Mesothelial cell of epicardium (in vitro differentiated cells): ENCODE results near the gene SLC6A7. TPM values are rescaled to one million over a fixed set of nuclear protein-coding genes. Genes with fewer than 3 reads are reported as not detected.

Experiments used
- DNase-seq, 2 experiments: peaks; one replicate each; pipeline ENCODE4 v3.0.0; 2021; ENCODE audit warnings: low spot score in 2 of 2; ENCODE audit not compliant: unreplicated experiment in 2 of 2
- H3K27ac Mint-ChIP-seq: 2 replicates; pipeline ENCODE4 v1.8.0; 2021; ENCODE audit warnings: mixed read lengths
- H3K27me3 Mint-ChIP-seq: 2 replicates; pipeline ENCODE4 v1.8.0; 2021; ENCODE audit warnings: low read depth, mixed read lengths
- H3K36me3 Mint-ChIP-seq: 2 replicates; pipeline ENCODE4 v1.8.0; 2021; ENCODE audit warnings: mixed read lengths
- H3K4me1 Mint-ChIP-seq: 2 replicates; pipeline ENCODE4 v1.8.0; 2021; ENCODE audit warnings: mixed read lengths
- H3K4me3 Mint-ChIP-seq: 2 replicates; pipeline ENCODE4 v1.8.0; 2021; ENCODE audit warnings: mild to moderate bottlenecking, moderate library complexity, mixed read lengths
- H3K9me3 Mint-ChIP-seq: 2 replicates; pipeline ENCODE4 v1.8.0; 2021; ENCODE audit warnings: mixed read lengths
- CTCF ChIP-seq: fragments of 200-600 bp; sonication (generic); IDR thresholded peaks from one replicate; pipeline ENCODE4 v1.5.0; 2021; ENCODE audit warnings: antibody characterized with exemption; ENCODE audit not compliant: unreplicated experiment
- total RNA-seq: library from RNA; stranded (reverse); gene quantifications from 3 replicates; pipeline ENCODE4 v1.2.1, GENCODE V29; 2021

Gene SLC6A7
- total RNA-seq, 1 donor from 2014 or later, result not detected

- Mint-ChIP-seq H3K4me1 (peaks cover 6% of the 10 kb centered on the region), H3K27me3 (peaks cover 21% of the 10 kb centered on the region), H3K27ac (no peak overlapping the region), H3K9me3 (no peaks in the 10 kb centered on the region), H3K36me3 (no peaks in the 10 kb centered on the region), H3K4me3 (no peak overlapping the region)
- TF ChIP-seq CTCF, result no peak
- no peak for DNase-seq
Measured at GRCh38 chr5:150184006-150184405, 5.9 kb upstream of the SLC6A7 start.

- Mint-ChIP-seq H3K36me3 (no peaks in the 10 kb centered on the region), H3K4me3 (no peak overlapping the region), H3K27me3 (peaks cover 34% of the 10 kb centered on the region), H3K9me3 (no peaks in the 10 kb centered on the region), H3K27ac (no peak overlapping the region), H3K4me1 (peaks cover 8% of the 10 kb centered on the region)
- DNase-seq, result no peak
- no peak for TF ChIP-seq CTCF
Measured at GRCh38 chr5:150184990-150185912, 4.6 kb upstream of the SLC6A7 start.

- DNase-seq, result no peak
- Mint-ChIP-seq H3K36me3 (no peaks in the 10 kb centered on the region), H3K4me3 (no peak overlapping the region), H3K27ac (no peak overlapping the region), H3K4me1 (peaks cover 8% of the 10 kb centered on the region), H3K27me3 (peaks cover 43% of the 10 kb centered on the region), H3K9me3 (no peaks in the 10 kb centered on the region)
- no peak for TF ChIP-seq CTCF
Measured at GRCh38 chr5:150186137-150186536, 3.7 kb upstream of the SLC6A7 start.

- Mint-ChIP-seq H3K27me3 (peaks cover 50% of the 10 kb centered on the region), H3K36me3 (no peaks in the 10 kb centered on the region), H3K4me1 (peaks cover 8% of the 10 kb centered on the region), H3K9me3 (no peaks in the 10 kb centered on the region), H3K27ac (no peak overlapping the region), H3K4me3 (no peak overlapping the region)
- DNase-seq, result no peak
- TF ChIP-seq CTCF, result no peak
Measured at GRCh38 chr5:150186897-150187296, 3.0 kb upstream of the SLC6A7 start.

- Mint-ChIP-seq H3K4me3 (no peak overlapping the region), H3K27me3 (peaks cover 64% of the 10 kb centered on the region), H3K27ac (no peak overlapping the region), H3K36me3 (no peaks in the 10 kb centered on the region), H3K9me3 (no peaks in the 10 kb centered on the region), H3K4me1 (peaks cover 8% of the 10 kb centered on the region)
- no peak for TF ChIP-seq CTCF
- no peak for DNase-seq
Measured at GRCh38 chr5:150188146-150188842, 1.6 kb upstream of the SLC6A7 start.
